NCI-H1694 (cell line): ENCODE results near the gene HOXD13.

Experiments
- DNase-seq: peaks from one replicate; lab custom pipeline; 2025; lab: John Stamatoyannopoulos, UW

The HOXD13 gene

DNA sequence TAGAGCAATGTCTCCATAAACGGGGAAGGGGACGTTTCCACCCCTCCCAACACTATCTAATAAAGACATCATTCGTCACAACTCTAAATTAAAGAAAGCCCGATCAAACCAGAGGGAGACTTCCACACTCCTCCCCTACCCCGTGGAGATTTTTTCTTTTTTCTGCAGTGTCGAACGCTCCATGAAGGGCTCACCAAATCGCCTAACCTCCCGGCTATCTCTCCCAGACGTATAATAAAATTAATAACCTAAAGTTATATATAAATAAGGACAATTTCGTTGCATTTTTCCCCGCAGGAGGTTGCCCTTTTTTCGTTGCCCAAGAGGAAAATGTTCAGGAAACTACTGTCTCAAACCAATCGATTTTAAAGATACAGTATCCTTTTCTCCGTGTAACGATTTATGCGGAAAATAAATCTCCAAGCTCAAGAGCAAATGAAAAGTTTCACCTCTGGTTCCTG is 11.1 kb upstream of the HOXD13 start:
- no peak for DNase-seq

DNA sequence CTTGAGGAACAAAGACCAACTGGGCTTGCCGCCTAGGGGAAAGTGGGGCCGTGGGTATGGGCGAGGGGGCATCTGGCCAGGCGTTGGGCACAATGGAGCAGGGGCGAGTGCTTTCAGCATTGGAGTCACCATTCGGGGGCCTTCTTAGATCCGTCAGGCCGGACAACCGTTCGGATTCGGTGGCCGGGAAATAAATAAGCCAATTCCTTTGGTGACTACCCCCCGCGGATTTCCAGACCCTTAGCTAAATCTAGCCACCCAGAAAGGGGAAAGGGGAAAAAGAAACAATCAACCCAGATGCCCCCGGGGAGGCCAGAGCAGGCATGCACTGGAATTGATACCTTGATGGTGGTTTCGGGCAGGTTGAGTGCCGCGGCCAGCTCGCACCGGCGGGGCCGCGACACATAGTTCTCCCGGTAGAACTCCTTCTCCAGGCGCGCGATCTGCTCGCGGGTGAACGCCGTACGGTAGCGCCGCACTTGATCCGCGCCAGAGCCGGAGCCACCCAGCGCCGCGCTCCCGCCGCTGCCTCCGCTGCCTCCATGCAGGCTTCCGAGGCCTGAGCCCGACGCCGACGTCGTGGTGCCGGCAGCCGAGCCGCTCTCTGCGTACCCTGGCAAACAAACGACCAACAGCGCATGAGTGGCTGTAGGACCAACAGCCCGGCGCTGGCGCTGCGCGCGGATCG is 10.5 kb upstream of the HOXD13 start:
- no peak for DNase-seq

DNA sequence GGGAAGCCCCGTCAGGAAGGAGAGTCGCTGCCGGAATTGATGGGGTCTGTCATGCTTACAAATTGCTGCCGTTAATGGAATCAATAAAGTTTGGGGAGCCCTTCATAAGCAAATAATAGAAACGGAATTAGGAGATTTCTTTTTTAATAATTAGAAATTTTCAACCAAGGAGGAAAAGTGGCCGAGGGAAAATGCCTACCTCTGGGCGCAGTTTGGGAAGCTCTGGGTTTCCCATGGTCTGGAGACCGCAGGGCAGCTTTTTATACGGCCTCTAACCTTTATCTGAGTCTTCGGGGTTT is 10.0 kb upstream of the HOXD13 start:
- DNase-seq, result no peak

DNA sequence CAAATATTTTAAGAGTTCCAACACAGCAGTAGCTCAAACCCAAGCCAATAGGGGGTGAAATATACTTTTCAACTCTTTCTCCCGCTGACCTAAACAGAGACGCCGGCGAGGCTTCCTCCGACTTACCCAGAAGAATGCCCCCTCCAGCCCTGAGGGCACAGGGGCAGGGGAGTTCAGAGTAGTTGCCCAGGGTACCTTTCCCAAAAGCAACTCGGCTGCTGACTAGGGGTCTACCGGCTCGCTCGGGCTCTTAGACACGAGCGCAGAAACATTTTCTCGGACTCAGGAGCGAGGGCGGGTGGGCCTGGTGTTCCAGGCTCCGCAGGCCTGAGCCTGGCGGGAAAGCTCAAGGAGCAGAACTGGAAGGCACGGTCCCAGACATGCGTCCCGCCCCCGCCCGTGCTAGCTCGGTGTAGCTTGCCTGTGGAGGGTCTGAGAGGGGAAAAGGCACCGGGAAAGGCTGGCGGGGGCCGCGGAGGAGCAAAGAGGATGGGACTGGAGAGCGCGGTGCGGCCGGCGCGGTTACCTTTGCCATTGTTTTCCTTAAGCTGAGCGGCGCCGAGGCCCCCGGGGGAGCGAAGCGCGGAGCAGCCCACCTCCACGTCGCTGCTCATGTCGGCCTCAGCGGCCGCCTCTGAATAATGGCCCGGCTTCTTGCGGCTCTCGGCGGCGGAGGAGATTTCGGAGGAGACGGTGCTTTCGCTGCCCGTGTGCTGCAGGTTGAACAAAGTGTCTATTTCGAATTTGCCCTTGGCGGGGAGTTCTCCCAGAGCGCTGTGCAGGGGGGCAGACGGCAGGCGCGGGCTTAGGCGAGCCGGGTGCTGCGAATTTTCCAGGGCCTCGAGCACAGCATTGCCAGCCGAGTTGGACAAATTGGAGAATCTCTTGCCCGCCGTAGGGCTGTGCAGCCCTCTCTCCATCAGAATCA is 9.4 kb upstream of the HOXD13 start:
- no peak for DNase-seq

DNA sequence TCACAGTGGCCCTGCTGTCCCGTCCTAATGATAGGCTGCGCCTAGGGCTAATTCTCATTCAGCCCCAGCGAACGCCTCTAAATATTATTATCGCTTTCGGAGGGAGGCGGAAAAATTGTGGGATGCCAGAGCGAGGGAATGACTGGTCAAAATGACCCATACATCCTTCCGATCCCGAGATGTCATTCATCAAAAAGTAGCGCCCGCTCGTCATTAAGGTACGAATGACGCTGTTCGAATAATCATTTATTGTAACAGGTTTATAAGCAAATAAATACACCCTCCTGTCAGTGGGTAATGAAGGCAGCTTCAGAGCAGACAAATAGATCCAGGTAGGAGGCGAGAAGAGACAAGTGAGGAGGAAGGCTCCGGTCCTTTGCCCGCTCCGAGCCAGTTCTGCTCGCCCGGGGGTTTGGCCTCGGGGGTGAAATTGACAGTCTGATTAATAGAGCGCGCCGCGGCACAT is 8.7 kb upstream of the HOXD13 start, which contains the start of gene EVX2:
Gene EVX2 (minus strand): TSS at position 167 of the 466 bp plus-strand sequence. CDS start 186 bp downstream, outside the sequence.
- no peak for DNase-seq

DNA sequence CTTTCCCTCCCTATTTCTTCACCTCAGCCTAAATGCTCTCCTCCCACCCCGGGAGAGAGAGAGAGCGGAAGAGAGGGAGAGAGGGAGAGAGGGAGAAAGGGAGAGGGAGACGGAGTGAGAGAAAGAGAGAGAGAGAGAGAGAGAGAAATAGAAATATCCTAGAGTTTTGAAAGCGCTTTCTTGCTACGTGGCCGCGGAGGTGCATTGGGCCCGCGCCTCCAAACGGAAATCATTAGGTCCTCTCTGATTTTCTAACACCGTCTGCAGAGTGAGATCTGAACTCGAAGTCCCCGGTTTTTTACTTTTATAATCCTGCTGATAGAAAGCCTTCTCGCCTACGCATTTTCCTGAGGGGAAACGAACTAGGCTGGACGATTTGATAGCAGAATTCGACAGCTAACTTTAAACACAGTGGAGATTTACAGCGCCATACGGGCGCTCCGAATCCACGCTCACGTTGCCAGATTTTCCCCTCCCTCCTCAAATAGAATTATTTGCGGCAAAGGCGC is 7.9 kb upstream of the HOXD13 start:
- no peak for DNase-seq

DNA sequence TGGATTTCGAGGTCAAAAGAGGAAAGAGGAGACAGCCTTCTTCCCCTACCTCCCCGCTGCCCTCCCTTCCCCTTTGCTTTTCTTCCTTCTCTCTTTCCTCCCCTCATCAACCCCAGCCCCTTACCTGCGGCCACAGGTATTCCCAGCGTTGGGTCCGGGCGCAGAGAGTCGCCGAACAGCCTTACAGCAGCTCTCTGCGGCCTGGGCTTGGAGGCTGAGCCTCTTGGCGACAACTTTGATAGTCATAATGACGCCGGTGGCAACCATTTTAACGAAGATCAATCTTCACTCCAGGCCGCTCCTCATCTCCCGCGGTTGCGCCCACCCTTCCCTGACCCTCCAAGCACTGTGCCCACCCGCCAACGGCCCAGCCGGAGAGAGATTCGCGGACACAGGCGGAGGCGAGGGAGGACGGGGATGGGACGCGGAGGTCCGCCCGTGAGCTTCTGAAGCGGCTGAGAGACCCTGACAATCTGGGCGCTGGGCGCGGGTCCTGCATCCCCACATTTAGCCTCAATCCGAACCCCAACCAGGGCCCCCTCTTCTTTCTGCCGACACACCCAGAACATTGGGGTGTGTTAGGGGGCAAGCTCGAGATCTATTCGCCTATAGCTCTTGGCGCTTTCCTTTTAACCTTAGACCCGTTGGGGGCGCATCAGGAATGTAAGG is 7.3 kb upstream of the HOXD13 start:
- no peak for DNase-seq

DNA sequence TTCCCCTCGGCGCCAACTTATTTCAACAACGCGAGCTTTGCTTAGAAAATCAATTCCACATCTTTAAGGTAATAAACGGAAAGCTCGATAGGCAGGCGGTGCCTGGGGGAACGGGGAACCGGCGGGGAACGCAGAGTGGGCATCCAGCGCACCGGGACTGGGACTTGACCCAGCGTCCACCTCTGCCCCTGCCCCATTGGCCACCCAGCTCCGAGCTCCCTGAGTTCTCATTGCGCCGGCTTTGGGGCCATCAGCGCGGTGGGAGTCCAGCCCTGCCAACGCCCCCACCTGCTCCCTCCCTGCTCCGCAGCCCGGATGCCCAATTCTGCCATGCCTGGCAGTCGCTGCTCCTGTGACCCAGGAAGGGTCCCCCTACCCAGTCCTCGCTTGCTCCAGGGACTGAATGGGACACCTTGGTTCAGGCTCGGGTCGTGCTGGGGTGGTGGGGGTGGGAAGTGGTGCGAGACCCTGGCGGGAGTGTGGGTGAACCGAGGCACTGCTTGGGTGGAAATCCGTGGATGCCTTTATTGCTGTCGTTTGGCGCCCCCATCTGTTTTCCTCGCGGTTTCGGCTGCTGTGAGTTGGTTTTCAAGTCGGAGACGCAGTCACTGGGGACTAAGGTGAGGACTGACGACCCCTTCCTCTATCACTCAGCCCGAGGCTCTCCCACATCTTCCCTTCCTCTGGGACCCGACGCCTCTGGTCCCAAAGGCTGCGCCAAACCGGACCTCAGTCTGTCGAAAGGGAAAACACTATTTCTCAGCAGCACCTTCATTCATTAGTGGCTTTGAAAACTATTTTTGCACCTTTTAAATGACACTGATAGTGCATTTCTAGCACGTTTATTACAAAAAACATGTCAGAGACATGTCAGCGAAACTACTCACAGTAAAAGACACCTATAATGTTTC is 6.4 kb upstream of the HOXD13 start:
- DNase-seq, result peak; percentile 62

DNA sequence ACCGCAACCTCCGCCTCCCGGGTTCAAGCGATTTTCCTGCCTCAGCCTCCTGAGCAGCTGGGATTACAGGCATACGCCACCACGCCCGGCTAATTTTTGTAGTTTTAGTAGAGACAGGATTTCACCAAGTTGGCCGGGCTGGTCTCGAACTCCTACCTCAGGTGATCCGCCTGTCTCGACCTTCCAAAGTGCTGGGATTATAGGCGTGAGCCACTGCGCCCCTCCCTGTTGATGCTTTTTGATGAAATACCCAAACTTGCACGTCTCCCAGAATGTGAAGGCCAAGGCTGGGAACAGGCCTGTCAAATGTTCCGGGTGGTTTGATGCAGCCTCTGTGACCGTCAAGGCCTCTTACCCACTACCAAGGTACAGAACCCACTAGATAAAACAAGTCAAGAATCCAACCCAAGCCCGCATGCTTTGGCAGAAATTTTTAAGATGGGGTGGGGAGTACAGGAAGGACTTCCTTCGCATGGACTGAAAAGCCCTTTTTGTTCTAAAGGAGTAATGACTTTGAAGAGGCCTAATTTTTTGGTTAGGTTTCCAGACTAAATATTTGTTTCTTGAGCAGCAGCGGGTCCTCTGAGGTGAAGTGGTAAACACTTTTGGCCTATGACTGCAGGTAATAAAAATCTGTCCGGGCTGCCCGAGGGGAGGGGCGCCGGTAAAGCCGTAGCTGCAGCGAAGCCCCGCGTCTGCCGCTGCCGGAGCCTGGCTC is 5.0 kb upstream of the HOXD13 start:
- DNase-seq, result no peak

DNA sequence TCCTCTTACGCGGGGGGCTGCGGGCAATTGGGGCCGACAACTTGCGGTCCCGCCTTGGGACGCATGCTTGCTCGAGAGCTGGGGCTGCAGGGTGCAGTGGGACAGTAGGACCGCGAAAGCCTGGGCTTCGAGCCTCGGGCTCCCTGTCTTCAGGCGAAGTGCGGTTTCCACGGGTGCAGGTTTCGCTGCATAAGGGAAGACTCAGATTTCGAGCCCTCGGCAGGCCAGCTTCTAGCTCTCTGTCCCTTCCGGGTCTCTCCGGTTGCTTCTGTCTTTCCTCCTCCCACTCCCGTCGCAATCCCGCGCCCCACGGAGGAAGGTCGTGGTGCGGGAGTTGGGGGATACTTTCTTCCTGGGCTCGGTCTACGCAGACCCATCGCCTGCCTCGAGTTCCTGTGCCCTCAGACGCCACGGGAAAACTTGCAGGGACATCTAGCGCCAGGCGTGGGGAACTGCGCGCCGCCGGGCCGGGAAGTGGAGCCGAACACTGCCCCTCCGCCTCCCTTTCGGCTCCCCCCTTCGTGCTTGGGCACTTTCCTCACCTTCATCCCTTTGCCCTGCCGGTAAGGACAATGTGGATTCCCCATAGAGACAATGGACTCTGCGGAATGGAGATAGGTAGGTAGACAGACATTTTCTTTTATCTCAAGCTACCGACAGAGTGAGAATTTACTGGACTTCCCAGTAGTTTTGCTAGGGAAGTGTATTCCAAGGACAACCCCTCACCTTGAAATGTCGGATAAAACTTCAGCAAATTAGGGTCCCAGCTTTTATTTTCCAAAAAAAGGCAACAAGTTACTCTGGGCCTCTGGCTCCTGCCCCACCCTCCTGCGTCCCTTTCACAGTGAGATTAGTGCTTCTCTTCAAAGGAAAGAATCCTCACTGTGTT is 4.2 kb upstream of the HOXD13 start:
- DNase-seq, result peak; percentile 20

DNA sequence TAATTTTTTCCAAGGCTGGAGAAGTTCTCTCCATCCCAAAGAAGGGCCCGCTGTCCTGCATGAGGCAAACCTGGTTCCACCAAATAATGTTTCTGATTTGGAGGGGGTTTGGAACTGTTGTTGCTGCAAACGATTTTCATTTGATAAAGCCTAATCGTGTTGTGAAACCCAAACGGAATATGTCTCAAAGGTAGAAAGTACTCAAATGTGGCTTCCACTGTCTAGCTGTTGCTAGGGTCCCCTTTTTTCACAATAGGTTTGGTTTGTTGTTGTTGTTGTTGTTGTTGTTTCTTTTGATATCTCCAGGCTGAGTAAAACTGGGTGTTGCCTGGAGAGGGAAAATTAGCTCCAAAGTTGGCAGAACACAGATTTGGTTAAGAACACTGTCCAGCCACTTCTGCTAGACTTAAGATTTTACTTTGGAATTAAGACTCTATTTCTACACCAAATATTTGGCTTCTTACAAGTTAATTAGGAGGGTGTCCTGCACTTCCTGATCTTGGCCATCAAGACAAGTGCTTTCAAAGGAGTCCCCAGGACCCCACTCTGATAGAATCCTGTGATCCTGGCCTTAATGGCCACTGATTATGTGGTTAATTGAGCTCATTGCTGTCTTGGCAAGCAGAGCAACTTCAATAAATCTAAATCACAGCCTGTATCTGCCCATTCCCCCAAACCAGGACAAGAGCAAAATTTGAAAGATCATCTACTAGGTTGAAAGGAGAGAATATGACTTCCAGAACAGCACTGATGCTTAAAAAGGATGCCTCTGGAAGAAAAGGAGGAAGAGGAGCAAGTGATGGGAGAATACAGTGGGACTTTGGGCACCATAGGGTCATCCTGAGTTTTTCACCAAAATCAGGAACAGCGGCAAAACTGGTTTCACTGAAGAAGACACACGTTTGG is 3.3 kb upstream of the HOXD13 start:
- DNase-seq, result no peak

DNA sequence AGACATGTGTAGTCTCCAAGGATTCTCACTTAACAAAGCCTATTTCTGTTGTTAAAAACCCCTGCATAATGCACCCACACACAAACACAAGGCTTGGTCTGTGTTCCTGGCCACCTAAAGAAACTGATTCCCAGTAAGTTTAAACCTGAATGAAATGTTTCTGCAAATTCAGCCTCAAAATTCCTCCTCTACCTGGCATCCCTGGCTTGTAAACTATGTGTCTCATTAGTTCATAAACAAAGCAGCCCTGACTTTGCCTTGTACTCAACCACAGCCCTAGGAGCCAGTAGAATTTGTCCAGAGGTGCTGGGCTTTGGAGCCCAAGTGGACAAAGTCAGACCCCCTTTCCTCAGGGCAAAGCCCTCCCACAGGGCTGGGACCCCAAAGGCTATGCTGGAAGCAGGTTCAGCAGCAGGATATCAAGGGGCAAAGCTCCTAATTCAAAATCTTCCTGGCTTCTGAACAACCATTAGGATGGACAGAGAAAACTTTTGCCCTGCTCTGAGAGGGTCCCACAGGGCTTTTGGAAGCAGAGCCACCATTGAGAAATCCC is 2.6 kb upstream of the HOXD13 start:
- no peak for DNase-seq

DNA sequence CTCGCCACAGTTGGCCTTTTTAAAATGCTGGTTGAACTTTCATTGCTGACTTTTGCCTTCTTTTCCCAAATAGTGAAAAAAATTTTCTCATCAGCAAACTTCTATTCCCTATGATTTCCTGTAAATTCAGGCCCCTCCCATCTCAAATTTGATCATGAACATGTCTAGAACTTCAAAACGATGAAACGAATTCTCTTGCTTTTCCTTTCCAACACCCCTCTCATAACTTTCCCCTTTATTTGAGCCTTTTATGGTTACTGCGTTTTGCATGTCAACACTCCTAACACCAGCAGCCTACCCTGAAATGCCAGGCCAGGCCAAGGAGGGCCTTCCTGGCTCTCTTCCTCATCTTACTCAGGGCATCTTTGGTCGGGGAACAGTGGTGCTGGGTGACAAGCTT is 1.7 kb upstream of the HOXD13 start:
- DNase-seq, result no peak

DNA sequence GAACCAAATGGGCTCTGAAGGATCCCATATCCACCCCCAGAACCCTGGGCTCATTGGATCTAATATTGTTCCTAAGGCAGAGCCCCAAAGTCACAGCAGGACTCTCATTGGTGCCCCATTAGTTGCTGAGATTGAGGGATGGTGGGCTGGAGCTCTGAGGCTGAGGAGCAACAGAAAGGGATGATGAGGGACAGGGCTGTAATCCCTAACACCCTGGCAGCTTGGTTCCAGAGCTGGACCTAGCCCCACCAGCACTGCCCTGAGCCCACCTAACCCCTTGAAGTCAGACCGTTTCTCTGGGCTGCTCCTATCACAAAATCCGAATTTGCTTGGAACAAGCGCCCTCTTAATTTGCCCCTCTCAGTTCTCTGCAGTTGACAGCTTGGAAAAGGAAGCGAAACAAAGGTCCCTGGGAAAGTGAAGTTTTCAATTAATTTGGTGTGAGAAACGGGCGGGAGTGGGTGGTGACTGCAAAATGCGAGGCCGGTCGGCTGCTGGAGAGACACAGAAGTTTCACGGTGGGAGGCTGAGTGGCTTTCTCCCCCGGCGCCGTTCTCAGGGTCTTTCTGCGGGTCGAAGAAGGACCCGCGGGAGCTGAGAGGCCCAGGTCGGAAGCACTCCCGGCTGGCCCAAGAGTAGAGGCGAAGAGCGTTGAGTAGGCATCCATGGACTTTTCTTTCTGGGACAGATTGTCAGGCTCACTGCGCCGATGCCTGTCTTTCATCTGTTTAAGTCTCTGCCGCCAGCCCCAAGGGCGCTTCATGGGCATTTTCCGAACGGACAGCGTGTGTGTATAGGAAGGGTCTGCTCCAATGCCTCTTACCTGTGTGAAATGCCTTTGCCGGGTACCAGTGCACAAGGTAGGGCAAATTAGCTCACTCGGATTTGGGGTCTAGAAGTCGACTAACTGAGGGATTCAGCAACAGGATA is 927 bp upstream of the HOXD13 start:
- no peak for DNase-seq

DNA sequence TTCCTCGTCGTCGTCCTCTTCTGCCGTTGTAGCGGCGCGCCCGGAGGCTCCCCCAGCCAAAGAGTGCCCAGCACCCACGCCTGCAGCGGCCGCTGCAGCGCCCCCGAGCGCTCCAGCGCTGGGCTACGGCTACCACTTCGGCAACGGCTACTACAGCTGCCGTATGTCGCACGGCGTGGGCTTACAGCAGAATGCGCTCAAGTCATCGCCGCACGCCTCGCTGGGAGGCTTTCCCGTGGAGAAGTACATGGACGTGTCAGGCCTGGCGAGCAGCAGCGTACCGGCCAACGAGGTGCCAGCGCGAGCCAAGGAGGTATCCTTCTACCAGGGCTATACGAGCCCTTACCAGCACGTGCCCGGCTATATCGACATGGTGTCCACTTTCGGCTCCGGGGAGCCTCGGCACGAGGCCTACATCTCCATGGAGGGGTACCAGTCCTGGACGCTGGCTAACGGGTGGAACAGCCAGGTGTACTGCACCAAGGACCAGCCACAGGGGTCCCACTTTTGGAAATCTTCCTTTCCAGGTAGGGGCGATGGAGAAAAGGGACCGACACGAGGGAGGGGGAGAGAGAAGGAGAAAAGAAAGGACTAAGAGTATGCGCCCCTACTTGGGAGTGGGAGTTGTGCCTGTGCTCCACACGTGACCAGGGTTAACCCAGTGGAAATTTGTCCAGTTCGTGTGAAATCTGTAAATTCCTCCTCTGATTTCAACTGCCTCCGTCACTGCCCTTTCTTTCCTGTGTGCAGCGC is 800 bp downstream of the HOXD13 start:
- no peak for DNase-seq

DNA sequence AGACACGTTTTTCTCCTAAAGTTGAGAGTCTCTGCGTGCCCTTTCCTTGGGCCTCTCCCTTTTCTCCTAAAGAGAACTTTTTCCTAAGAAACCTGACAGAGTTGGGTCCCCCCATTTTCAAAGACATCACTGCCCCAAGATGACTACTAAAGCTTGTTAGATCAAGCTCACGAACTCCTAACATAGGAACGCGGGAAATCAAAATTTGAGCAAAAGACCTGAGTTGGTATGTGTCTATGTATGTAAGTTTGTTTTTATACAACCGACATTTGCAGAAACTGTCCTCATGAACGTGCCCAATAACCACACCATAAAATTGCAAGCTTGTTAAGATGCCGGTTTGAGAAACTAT is 1.4 kb downstream of the HOXD13 start:
- DNase-seq, result no peak

DNA sequence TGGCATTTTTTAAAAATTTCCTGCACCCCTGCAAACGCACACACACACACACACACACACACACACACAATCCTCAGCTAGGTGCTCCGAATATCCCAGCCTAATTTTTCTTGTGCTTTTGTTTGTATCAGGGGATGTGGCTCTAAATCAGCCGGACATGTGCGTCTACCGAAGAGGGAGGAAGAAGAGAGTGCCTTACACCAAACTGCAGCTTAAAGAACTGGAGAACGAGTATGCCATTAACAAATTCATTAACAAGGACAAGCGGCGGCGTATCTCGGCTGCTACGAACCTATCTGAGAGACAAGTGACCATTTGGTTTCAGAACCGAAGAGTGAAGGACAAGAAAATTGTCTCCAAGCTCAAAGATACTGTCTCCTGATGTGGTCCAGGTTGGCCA is 1.8 kb downstream of the HOXD13 start:
- DNase-seq, result no peak
